Body of pancreas (tissue), 4 donors: Measurements from ENCODE around the gene SEMA5B.

Source experiments
- POLR2A ChIP-seq, 3 donors: fragments of 450-650 bp; IDR thresholded peaks; one replicate each; pipeline ENCODE4 v1.6.1; 2016; ENCODE audit warnings: antibody characterized with exemption in 3 of 3, mild to moderate bottlenecking in 2 of 3
- TF ChIP-seq, protein P1 (sequence below), 7 experiments: fragments of 450-650 bp in 4 of 7; fragments of 200-600 bp in 3 of 7; sonication (generic) in 3 of 7; IDR thresholded peaks; one replicate each; pipeline ENCODE4 v1.5.1; 2016 to 2019; ENCODE audit warnings: antibody characterized with exemption in 7 of 7

GRCh38 chr3:122920986-122921385 is 106.6 kb downstream of the SEMA5B start:
- TF ChIP-seq, protein P1, sequence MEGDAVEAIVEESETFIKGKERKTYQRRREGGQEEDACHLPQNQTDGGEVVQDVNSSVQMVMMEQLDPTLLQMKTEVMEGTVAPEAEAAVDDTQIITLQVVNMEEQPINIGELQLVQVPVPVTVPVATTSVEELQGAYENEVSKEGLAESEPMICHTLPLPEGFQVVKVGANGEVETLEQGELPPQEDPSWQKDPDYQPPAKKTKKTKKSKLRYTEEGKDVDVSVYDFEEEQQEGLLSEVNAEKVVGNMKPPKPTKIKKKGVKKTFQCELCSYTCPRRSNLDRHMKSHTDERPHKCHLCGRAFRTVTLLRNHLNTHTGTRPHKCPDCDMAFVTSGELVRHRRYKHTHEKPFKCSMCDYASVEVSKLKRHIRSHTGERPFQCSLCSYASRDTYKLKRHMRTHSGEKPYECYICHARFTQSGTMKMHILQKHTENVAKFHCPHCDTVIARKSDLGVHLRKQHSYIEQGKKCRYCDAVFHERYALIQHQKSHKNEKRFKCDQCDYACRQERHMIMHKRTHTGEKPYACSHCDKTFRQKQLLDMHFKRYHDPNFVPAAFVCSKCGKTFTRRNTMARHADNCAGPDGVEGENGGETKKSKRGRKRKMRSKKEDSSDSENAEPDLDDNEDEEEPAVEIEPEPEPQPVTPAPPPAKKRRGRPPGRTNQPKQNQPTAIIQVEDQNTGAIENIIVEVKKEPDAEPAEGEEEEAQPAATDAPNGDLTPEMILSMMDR (IDR thresholded peaks at IDR 0.05): no peak
- no peak for TF ChIP-seq POLR2A (IDR thresholded peaks at IDR 0.05)
